Natural killer cell (primary cell): ENCODE data around the gene VMAC. TPM values are rescaled to one million over a fixed set of nuclear protein-coding genes. Genes with fewer than 3 reads are reported as not detected.

Experiments used
- ATAC-seq, 3 donors: fragments of 150-1000 bp in 2 of 3; fragments of 200-7000 bp in 1 of 3; cut with Tn5 transposase; 1 replicate in 1 of 3; 2 replicates in 2 of 3; pipeline ENCODE4 v1.10.0; 2021; ENCODE audit warnings: mild to moderate bottlenecking in 2 of 3, moderate library complexity in 2 of 3
- DNase-seq, 2 donors: peaks; one replicate each; pipeline versions ENCODE4 v3.0.0 to v3.0.0-alpha.2; 2013 to 2021; ENCODE audit warnings: mixed read lengths in 1 of 2
- H3K27ac ChIP-seq: one replicate; pipeline ENCODE4 v1.5.1; 2013; ENCODE audit warnings: mild to moderate bottlenecking, low read length
- H3K27me3 ChIP-seq: one replicate; pipeline ENCODE4 v1.6.1; 2013; ENCODE audit warnings: low read length; ENCODE audit not compliant: control insufficient read depth, insufficient read depth
- H3K36me3 ChIP-seq: one replicate; pipeline ENCODE4 v1.6.1; 2013; ENCODE audit warnings: low read length; ENCODE audit not compliant: control insufficient read depth, insufficient read depth
- H3K4me1 ChIP-seq: one replicate; pipeline ENCODE4 v1.6.1; 2013; ENCODE audit warnings: low read length; ENCODE audit not compliant: control insufficient read depth, insufficient read depth
- H3K4me3 ChIP-seq: one replicate; pipeline ENCODE4 v1.5.1; 2013; ENCODE audit warnings: low read length
- H3K9me3 ChIP-seq: one replicate; pipeline ENCODE4 v1.6.1; 2013; ENCODE audit warnings: low read length; ENCODE audit not compliant: control insufficient read depth, insufficient read depth
- H3K27ac Mint-ChIP-seq, 2 donors: one replicate each; pipeline ENCODE4 v1.8.0; 2022; ENCODE audit warnings: mild to moderate bottlenecking in 2 of 2, mixed read lengths in 2 of 2, moderate library complexity in 1 of 2
- H3K27me3 Mint-ChIP-seq, 2 donors: one replicate each; pipeline ENCODE4 v1.8.0; 2022; ENCODE audit warnings: low read depth in 2 of 2, mixed read lengths in 2 of 2
- H3K36me3 Mint-ChIP-seq: one replicate; pipeline ENCODE4 v1.8.0; 2022; ENCODE audit warnings: mixed read lengths
- H3K4me1 Mint-ChIP-seq, 2 donors: one replicate each; pipeline ENCODE4 v1.8.0; 2022; ENCODE audit warnings: mixed read lengths in 2 of 2
- H3K4me3 Mint-ChIP-seq: one replicate; pipeline ENCODE4 v1.8.0; 2022; ENCODE audit warnings: mild to moderate bottlenecking, moderate library complexity, mixed read lengths
- H3K9me3 Mint-ChIP-seq, 2 donors: one replicate each; pipeline ENCODE4 v1.8.0; 2022; ENCODE audit warnings: mixed read lengths in 2 of 2
- WGBS: methylation state at CpG from one replicate; pipeline ENCODE4 v1.1.7; 2013; ENCODE audit warnings: missing lambda C conversion rate; ENCODE audit not compliant: insufficient coverage; 5-methylcytosine and 5-hydroxymethylcytosine counted together
- intact Hi-C: fragments of 100-400 bp; cut with micrococcal nuclease; formaldehyde crosslinking; loops from one replicate; pipeline ENCODE4 v1.14.2; 2022
- total RNA-seq, 4 donors: library from RNA; stranded (reverse); fragments of 120-200 nt in 1 of 4; gene quantifications; one replicate each; pipeline versions ENCODE4 v1.2.3 to v1.2.4, GENCODE V29; 2013 to 2022
- TF ChIP-seq, protein P1 (sequence below): fragments of 200-600 bp; IDR thresholded peaks from one replicate; pipeline ENCODE4 v1.8.0; 2022; ENCODE audit warnings: antibody characterized with exemption

The VMAC gene
- total RNA-seq, 3 donors from 2014 or later (not counting 1 experiment from before 2014, with no cell fraction given) = 21.1 to 26.3 (median 24.2) TPM

DNA sequence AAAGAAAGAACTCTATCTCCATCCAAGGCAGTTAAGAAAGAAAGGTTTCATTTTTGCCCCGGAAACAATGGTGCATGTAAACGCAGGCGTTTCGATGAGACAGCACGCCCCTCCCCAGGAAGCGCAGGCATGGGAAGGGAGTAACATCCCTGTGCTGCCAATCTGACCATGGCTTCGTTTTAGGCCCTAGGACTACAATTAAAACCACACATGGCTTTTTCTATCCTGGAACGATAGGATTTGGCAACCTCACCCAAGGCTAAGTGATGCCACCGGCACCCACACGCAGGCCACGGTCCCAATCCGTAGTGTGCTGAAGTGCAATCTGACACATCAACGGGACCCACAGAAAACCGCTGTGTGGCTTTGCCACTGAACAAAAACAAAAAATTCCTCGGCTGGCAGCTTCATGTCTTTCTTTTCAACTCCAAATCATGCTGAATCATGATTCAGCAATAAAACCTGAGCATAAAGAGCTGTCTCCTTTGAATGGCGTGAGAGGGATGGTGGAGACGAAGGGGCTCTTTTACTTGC lies 49.1 kb downstream of the VMAC start:
- H3K4me1 Mint-ChIP-seq = peaks cover 82 to 87% of the 10 kb centered on the region in 2 donors
- peaks cover 61% of the 10 kb centered on the region for H3K4me1 ChIP-seq
- H3K36me3 ChIP-seq = peaks cover 3% of the 10 kb centered on the region
- H3K9me3 Mint-ChIP-seq = no peaks in the 10 kb centered on the region
- H3K27ac ChIP-seq = peak overlapping the region; percentile 68
- WGBS = 28% methylated on average over 17 of the region's 17 CpGs
- TF ChIP-seq, protein P1, sequence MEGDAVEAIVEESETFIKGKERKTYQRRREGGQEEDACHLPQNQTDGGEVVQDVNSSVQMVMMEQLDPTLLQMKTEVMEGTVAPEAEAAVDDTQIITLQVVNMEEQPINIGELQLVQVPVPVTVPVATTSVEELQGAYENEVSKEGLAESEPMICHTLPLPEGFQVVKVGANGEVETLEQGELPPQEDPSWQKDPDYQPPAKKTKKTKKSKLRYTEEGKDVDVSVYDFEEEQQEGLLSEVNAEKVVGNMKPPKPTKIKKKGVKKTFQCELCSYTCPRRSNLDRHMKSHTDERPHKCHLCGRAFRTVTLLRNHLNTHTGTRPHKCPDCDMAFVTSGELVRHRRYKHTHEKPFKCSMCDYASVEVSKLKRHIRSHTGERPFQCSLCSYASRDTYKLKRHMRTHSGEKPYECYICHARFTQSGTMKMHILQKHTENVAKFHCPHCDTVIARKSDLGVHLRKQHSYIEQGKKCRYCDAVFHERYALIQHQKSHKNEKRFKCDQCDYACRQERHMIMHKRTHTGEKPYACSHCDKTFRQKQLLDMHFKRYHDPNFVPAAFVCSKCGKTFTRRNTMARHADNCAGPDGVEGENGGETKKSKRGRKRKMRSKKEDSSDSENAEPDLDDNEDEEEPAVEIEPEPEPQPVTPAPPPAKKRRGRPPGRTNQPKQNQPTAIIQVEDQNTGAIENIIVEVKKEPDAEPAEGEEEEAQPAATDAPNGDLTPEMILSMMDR = no peak
- DNase-seq (peak in 1 of 2 donors; percentile 49), ATAC-seq (peak; percentile 40 to 48 (median 41))
- intact Hi-C loops = loop anchor here (1.0 kb wide), 1 partner anchor 9 kb away; no protein-coding TSS in a partner anchor
- H3K9me3 ChIP-seq = no peaks in the 10 kb centered on the region
- H3K27me3 ChIP-seq = no peaks in the 10 kb centered on the region
- H3K27me3 Mint-ChIP-seq = no peaks in the 10 kb centered on the region
- H3K27ac Mint-ChIP-seq = peak overlapping the region; percentile 84 to 90
- peak overlapping the region; percentile 83 for H3K4me3 Mint-ChIP-seq
- no peak overlapping the region for H3K4me3 ChIP-seq
- H3K36me3 Mint-ChIP-seq = no peaks in the 10 kb centered on the region

DNA sequence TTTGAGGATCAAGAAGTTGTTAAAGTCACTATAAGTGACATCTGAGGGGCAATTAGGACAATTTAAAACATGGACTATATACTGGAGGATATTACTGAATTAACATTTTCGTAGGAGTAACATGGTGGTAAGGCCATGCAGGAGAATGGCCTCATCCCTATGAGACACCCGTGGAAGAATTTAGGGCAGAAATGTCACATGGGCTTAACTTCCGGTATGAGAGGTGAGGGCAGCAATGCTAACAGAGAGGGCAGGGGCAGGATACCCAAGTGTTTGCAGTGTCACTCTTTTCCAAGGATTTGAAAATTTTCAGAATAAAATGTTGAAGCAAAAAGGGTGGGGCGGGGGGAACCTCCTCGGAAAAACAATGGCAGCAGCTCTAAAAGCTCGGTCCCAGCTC lies 49.6 kb downstream of the VMAC start:
- peak overlapping the region; percentile 83 for H3K4me3 Mint-ChIP-seq
- Histone ChIP-seq H3K9me3 (no peaks in the 10 kb centered on the region), H3K4me3 (no peak overlapping the region), H3K4me1 (peaks cover 63% of the 10 kb centered on the region), H3K27ac (peak overlapping the region; percentile 68), H3K36me3 (peaks cover 3% of the 10 kb centered on the region), H3K27me3 (no peaks in the 10 kb centered on the region)
- no peaks in the 10 kb centered on the region for H3K36me3 Mint-ChIP-seq
- DNase-seq (no peak), ATAC-seq (no peak)
- TF ChIP-seq, protein P1 = no peak
- peaks cover 78 to 87% of the 10 kb centered on the region in 2 donors for H3K4me1 Mint-ChIP-seq
- no peaks in the 10 kb centered on the region for H3K27me3 Mint-ChIP-seq
- intact Hi-C loops = no loop called here
- H3K9me3 Mint-ChIP-seq = no peaks in the 10 kb centered on the region
- H3K27ac Mint-ChIP-seq = peak overlapping the region; percentile 84 to 90
- WGBS = 78% methylated on average over 6 of the region's 6 CpGs

DNA sequence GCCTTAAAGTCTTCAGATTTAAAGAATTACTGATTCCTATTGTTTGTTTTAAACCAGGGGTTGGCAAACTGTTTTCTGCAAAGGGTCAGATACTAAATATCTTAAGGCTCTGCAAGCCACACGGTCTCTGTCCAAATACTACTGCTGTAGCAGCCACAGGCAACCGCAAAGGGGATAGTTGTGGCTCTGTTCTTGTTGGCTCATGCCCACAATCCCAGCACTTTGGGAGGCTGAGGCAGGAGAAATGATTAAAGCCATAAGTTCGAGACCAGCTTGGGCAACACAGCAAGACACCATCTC lies 50.9 kb downstream of the VMAC start:
- WGBS = 83% methylated on average over 2 of the region's 3 CpGs
- Mint-ChIP-seq H3K36me3 (no peaks in the 10 kb centered on the region), H3K27ac (peak overlapping the region in 1 of 2 donors; percentile 56), H3K9me3 (no peaks in the 10 kb centered on the region), H3K4me3 (no peak overlapping the region), H3K27me3 (no peaks in the 10 kb centered on the region), H3K4me1 (peaks cover 73 to 85% of the 10 kb centered on the region in 2 donors)
- Histone ChIP-seq H3K4me3 (no peak overlapping the region), H3K27ac (no peak overlapping the region), H3K9me3 (no peaks in the 10 kb centered on the region), H3K4me1 (peaks cover 62% of the 10 kb centered on the region), H3K36me3 (no peaks in the 10 kb centered on the region), H3K27me3 (no peaks in the 10 kb centered on the region)
- DNase-seq = no peak
- ATAC-seq = no peak
- TF ChIP-seq, protein P1 = no peak
- intact Hi-C loops = no loop called here

DNA sequence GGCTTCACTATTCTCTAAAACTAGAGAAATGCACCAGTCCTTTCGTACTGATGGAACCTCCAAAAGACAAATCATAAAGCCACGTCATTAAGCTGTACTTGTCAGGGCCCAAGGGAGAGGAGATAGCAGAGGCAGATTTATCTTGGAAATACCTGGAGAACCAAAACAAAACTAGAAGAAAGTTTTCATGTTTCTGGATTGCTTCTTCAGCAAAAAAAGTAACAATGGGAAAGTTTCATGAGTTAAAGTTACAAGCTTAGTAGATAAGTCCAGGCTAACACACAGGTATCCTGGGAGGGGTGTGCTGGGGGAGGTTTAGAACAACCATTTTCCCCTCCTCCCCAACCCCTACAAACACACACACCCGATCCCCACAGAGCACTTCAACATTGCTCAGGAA lies 51.7 kb downstream of the VMAC start:
- peaks cover 73 to 84% of the 10 kb centered on the region in 2 donors for H3K4me1 Mint-ChIP-seq
- 88% methylated on average over 3 of the region's 3 CpGs for WGBS
- peak overlapping the region; percentile 19 to 56 for H3K27ac Mint-ChIP-seq
- no peaks in the 10 kb centered on the region for H3K9me3 Mint-ChIP-seq
- TF ChIP-seq, protein P1 = no peak
- no peaks in the 10 kb centered on the region for H3K36me3 Mint-ChIP-seq
- Histone ChIP-seq H3K4me1 (peaks cover 67% of the 10 kb centered on the region), H3K36me3 (no peaks in the 10 kb centered on the region), H3K4me3 (no peak overlapping the region), H3K27me3 (no peaks in the 10 kb centered on the region), H3K9me3 (no peaks in the 10 kb centered on the region), H3K27ac (no peak overlapping the region)
- intact Hi-C loops = no loop called here
- no peak for ATAC-seq
- no peak overlapping the region for H3K4me3 Mint-ChIP-seq
- no peaks in the 10 kb centered on the region for H3K27me3 Mint-ChIP-seq
- no peak for DNase-seq
